Fibroblast of lung (primary cell): ENCODE measurements around the gene SLC22A6.

Source experiments
- CTCF ChIP-seq, 2 donors: IDR thresholded peaks in 1 of 2; conservative IDR thresholded peaks in 1 of 2; 1 replicate in 1 of 2; 2 replicates in 1 of 2; pipeline ENCODE4 v1.5.1; 2011 to 2012; ENCODE audit warnings: low read length in 2 of 2, control low read depth in 1 of 2, inconsistent platforms in 1 of 2, low read depth in 1 of 2, mild to moderate bottlenecking in 1 of 2
- EZH2 ChIP-seq: IDR thresholded peaks from 2 replicates; pipeline ENCODE4 v1.5.1; 2012; ENCODE audit warnings: low read length, control low read depth, mild to moderate bottlenecking; ENCODE audit errors: missing control alignments

GRCh38 chr11:62962391-62962790 is 22.4 kb downstream of the SLC22A6 start:
- no peak for TF ChIP-seq CTCF (conservative IDR thresholded peaks at IDR 0.05 in 1 of 2, IDR thresholded peaks at IDR 0.05 in 1 of 2; ENCODE audit: low read depth in 1 of 2, low read length in 2 of 2)
- no peak for TF ChIP-seq EZH2
